Nephron (organoid): ENCODE results near the gene GRIN1.

Experiments used
- H3K27ac Mint-ChIP-seq, 3 experiments: 2 replicates each; pipeline ENCODE4 v1.8.0; 2020; ENCODE audit warnings: mixed read lengths in 3 of 3, mild to moderate bottlenecking in 2 of 3, moderate library complexity in 1 of 3
- H3K27me3 Mint-ChIP-seq: 2 replicates; pipeline ENCODE4 v1.8.0; 2021; ENCODE audit warnings: low read depth, mild to moderate bottlenecking, moderate library complexity, mixed read lengths
- H3K36me3 Mint-ChIP-seq: 2 replicates; pipeline ENCODE4 v1.8.0; 2020; ENCODE audit warnings: low read depth, mixed read lengths
- H3K4me1 Mint-ChIP-seq: 2 replicates; pipeline ENCODE4 v1.8.0; 2020; ENCODE audit warnings: mixed read lengths
- H3K4me3 Mint-ChIP-seq, 3 experiments: 2 replicates each; pipeline ENCODE4 v1.8.0; 2020; ENCODE audit warnings: mild to moderate bottlenecking in 3 of 3, mixed read lengths in 3 of 3, moderate library complexity in 2 of 3
- H3K9me3 Mint-ChIP-seq: 2 replicates; pipeline ENCODE4 v1.8.0; 2020; ENCODE audit warnings: mixed read lengths
- TF ChIP-seq, protein P1 (sequence below), 3 experiments: fragments of 200-600 bp; sonication (generic); IDR thresholded peaks; one replicate each; pipeline ENCODE4 v1.5.0; 2021; ENCODE audit warnings: antibody characterized with exemption in 3 of 3; ENCODE audit not compliant: unreplicated experiment in 3 of 3

The GRIN1 gene

DNA sequence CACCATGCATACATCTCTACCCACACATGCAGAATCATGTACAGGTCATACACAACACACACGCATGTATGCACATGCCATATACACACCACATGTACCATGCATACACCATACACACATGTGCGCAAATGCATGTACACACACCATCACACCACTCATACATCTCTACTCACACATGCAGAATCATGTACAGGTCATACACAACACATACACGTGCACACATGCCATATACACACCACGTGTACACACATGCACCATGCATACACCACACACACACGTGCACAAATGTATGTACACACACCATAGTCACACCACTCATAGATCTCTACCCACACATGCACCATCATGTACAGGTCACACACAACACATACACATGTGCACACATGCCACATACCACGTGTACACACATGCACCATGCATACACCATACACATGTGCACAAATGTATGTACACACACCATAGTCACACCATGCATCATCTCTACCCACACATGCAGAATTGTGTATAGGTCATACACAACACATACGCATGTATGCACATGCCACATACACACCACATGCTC, 14.0 kb downstream of the GRIN1 start:
- H3K27me3 Mint-ChIP-seq: peaks cover 69% of the 10 kb centered on the region
- no peaks in the 10 kb centered on the region for H3K9me3 Mint-ChIP-seq
- TF ChIP-seq, protein P1, sequence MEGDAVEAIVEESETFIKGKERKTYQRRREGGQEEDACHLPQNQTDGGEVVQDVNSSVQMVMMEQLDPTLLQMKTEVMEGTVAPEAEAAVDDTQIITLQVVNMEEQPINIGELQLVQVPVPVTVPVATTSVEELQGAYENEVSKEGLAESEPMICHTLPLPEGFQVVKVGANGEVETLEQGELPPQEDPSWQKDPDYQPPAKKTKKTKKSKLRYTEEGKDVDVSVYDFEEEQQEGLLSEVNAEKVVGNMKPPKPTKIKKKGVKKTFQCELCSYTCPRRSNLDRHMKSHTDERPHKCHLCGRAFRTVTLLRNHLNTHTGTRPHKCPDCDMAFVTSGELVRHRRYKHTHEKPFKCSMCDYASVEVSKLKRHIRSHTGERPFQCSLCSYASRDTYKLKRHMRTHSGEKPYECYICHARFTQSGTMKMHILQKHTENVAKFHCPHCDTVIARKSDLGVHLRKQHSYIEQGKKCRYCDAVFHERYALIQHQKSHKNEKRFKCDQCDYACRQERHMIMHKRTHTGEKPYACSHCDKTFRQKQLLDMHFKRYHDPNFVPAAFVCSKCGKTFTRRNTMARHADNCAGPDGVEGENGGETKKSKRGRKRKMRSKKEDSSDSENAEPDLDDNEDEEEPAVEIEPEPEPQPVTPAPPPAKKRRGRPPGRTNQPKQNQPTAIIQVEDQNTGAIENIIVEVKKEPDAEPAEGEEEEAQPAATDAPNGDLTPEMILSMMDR (IDR thresholded peaks at IDR 0.05; ENCODE audit: unreplicated experiment in 3 of 3): no peak
- H3K36me3 Mint-ChIP-seq: no peaks in the 10 kb centered on the region
- H3K4me3 Mint-ChIP-seq: no peak overlapping the region
- H3K4me1 Mint-ChIP-seq: no peaks in the 10 kb centered on the region
- H3K27ac Mint-ChIP-seq: no peak overlapping the region

DNA sequence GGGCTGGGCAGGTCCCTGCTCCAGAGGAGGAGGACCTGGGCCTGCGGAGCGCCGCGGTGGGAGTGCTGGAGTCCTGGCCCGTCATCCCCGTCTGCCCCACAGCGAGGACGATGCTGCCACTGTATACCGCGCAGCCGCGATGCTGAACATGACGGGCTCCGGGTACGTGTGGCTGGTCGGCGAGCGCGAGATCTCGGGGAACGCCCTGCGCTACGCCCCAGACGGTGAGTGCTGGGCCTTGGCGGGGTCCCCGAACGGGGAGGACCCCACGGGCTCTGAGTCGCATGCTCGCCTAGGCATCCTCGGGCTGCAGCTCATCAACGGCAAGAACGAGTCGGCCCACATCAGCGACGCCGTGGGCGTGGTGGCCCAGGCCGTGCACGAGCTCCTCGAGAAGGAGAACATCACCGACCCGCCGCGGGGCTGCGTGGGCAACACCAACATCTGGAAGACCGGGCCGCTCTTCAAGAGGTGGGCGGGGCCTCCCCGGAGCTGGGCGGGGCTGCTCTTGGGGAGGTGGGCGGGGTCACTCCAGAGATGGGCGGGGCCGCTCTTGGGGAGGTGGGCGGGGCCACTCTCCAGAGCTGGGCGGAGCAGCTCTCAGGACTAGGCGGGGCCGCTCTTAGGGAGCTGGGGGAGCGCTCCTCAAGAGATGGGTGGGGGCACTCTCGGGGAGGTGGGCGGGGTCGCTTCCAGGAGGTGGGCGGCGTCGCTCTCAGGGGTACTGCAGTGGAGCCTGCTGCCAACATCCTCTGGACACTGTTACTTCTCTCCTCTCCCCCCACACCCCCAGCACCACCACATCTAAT, 17.8 kb downstream of the GRIN1 start:
- Mint-ChIP-seq H3K27me3 (peaks cover 76% of the 10 kb centered on the region), H3K4me1 (no peaks in the 10 kb centered on the region), H3K4me3 (no peak overlapping the region), H3K9me3 (no peaks in the 10 kb centered on the region), H3K27ac (no peak overlapping the region), H3K36me3 (no peaks in the 10 kb centered on the region)
- TF ChIP-seq, protein P1 (IDR thresholded peaks at IDR 0.05; ENCODE audit: unreplicated experiment in 3 of 3): no peak

DNA sequence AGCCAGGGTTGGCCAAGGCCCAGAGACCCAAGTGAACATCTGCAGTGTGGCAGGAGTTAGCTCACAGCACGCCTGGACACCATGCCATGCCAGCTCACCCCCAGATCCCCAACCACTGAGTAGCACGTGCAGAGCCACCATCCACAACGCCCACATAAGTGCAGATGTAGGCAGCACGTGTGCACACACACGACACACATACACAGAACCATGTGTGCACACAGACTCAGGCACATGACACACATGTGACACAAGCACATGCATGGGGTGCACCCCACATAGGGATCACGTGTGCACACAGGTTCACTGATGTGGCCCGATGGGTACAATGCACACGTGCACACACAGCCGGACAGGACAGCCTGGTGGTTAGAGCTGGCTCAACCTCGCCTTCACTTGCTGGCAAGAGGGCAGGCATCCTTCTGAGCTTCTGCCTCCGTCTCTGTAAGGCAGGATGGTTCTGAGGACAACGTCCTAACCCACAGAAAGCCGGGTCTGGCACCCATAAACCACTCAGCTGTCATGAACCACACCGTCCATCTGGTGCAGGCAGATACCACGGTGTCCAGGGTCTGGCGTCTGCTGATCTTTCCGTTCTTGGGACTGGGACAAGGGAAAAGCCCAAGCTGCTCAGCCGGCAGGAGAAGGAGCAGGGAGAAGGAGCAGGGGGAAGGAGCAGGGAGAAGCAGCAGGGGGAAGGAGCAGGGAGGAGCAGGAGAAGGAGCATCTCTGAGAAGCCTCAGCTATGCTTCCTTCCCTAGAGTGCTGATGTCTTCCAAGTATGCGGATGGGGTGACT, 18.9 kb downstream of the GRIN1 start:
- peaks cover 79% of the 10 kb centered on the region for H3K27me3 Mint-ChIP-seq
- H3K4me3 Mint-ChIP-seq: no peak overlapping the region

DNA sequence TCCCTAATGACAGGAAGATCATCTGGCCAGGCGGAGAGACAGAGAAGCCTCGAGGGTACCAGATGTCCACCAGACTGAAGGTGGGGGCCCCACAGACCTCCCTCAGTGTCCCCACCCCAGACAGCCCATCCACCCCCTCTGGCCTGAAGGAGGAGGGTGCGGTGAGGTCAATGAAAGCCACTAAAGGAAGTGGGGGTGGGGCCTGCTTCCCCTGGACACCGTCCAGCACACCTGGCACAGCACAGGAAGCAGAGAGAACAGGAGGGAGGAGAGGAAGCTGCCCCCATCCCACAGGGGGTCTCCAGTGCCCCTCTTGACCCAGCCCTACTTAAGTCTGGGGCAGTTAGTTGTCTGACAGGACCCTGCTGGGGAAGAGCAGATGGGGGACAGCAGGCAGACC, 19.7 kb downstream of the GRIN1 start:
- no peak overlapping the region for H3K4me3 Mint-ChIP-seq
- H3K36me3 Mint-ChIP-seq: no peaks in the 10 kb centered on the region
- H3K4me1 Mint-ChIP-seq: no peaks in the 10 kb centered on the region
- H3K27ac Mint-ChIP-seq: no peak overlapping the region
- H3K9me3 Mint-ChIP-seq: no peaks in the 10 kb centered on the region
- H3K27me3 Mint-ChIP-seq: peaks cover 87% of the 10 kb centered on the region
- TF ChIP-seq, protein P1 (IDR thresholded peaks at IDR 0.05; ENCODE audit: unreplicated experiment in 3 of 3): no peak

More for the DNA sequence above, 18.9 kb downstream of the GRIN1 start:
- TF ChIP-seq, protein P1 (IDR thresholded peaks at IDR 0.05; ENCODE audit: unreplicated experiment in 3 of 3): no peak
- Mint-ChIP-seq H3K9me3 (no peaks in the 10 kb centered on the region), H3K27ac (no peak overlapping the region), H3K4me1 (no peaks in the 10 kb centered on the region), H3K36me3 (no peaks in the 10 kb centered on the region)

DNA sequence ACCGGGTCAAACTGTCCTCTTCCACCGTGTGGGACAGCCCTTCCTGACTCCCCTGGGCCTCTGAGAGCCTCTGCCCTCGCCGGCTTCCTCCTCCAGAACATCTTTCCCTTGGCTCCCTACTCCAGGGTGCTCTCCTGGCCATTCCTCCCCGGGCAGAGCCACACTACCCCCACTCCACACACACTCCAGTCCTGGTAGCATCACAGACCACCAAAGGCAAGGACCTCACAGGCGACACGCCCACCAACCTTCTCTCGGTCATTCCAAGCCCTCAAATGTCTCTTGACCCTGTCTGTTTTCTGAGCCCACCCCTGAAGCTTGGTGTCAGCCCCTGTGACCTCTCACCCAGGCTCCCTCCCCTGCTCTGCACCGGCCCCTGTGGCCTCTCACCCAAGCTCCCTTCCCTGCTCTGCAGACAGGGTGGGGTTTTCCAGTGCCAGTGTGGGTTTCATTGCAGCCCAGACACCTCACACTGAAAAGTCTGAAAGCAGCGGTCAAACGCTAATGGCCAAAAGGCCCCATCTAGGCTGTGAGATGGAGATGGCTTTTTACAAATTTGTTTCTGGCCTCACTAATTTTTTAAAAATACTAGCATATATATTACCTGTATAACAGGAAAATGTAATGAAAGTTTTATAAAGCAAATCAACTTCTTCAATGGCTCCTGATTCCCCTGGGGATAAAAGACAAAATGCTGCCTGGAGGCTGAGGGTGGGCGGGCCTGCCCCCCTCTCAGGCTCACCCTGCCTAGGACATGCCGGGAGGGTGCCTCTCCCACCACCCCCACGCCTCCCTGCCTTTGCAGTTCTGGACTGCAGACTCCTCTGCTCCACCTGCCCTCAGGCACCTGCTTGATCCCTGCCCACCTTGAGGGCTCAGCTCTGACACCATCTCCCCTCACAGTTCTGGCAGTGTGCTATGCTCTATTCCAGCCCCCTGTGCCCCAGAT, 20.4 kb downstream of the GRIN1 start:
- TF ChIP-seq, protein P1 (IDR thresholded peaks at IDR 0.05; ENCODE audit: unreplicated experiment in 3 of 3): no peak
- no peaks in the 10 kb centered on the region for H3K4me1 Mint-ChIP-seq
- no peak overlapping the region for H3K27ac Mint-ChIP-seq
- H3K36me3 Mint-ChIP-seq: no peaks in the 10 kb centered on the region
- no peaks in the 10 kb centered on the region for H3K9me3 Mint-ChIP-seq
- no peak overlapping the region for H3K4me3 Mint-ChIP-seq
- H3K27me3 Mint-ChIP-seq: peaks cover 93% of the 10 kb centered on the region
